ENCODE results near the gene TNFAIP8L2.
A peak's percentile ranks its signal among the peaks of the same experiment; 100 is the strongest.
"Not testable (repeated sequence)": the region's sequence is repeated elsewhere in the genome, so short reads cannot be mapped to it uniquely, and the experiment has no call there.

The TNFAIP8L2 gene

GRCh38 chr1:151146412-151147131 lies 9.9 kb upstream of the TNFAIP8L2 start, which contains the start of gene SEMA6C:
SEMA6C (minus strand) TSS chr1:151146631; CDS start chr1:151142621, 4,010 bp downstream.
- DNase-seq = peak; percentile 79

DNA sequence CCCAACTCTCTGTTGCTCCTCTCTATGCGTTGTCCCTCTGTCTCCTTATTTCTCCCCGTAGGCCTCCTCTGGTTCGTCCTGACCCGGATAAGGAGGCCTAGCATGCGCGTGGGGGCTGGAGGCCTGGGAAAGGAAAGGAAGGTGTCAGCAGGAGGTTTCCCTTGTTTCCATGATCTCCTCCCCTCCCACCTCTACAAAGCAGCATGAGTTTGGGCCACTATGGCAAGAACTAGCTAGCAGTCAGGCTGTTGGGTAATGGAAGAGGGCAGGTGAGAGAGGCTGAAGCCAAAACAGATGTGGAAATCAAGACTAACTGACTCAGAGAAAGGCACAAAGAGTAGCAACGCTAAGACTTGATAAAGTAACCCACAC lies 9.3 kb upstream of the TNFAIP8L2 start:
- no peak for DNase-seq

DNA sequence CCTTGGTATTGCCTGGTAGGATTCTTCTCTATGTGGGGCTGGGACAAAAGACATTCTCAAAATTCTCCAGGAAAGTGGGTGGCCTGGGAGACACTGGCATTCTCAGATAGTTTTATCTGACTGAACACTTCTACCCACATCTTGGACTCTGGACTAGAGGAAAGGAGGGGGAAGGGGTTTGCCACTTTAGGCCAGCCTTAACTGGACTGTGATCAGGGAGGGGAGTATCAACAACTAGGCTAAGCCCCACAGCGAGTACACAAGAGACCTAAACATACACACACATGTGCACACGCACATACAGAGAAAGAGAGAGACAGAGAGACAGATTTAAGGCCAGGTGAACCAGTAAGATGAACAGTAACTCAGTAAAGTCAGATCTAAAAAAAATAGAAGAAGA lies 8.8 kb upstream of the TNFAIP8L2 start:
- no peak for DNase-seq

DNA sequence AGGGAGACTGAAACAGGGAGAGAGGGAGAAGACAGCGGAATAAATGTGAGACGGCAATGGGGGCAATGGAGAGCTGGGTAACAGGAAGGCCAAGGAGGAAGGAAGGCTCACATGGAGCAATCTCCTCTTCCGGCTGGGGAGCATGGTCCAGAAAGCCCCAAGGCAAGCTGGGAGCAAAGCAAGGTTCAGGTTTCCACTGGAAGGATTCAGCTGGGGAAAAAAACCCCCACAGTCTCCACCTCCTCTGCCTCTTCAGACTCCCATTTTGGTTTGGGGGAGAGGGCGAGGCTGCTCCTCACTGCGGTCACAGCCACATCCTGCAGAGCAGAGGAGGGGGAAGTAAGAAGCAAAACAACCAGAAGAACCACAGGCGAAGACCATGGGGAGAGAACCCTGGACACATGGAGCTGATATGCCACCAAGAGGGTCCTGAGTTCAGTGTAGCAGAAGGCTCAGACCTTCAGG lies 650 bp downstream of the TNFAIP8L2 start:
- DNase-seq = peak; percentile 22

DNA sequence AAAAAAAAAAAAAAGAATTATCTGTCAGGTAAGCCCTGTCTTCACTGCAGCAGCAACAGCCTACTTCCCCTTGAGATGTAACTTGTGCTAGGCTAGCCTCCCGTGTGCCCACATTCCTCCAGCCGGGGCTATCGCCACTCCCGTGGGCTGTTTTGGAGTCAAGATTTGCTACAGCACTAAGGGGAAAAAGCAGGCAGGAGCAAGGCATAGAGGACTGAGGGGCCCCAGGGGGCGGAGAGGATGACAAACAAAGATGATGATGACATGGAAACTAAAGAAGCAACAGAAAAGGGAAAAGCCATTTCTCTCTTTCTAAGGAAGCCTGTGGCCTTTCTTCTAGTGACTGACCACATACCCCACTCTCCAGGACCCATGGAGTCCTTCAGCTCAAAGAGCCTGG lies 1.9 kb downstream of the TNFAIP8L2 start:
- no peak for DNase-seq

- no peak for DNase-seq
Observed at GRCh38 chr1:151158751-151159251, 2.4 kb downstream of the TNFAIP8L2 start.

DNA sequence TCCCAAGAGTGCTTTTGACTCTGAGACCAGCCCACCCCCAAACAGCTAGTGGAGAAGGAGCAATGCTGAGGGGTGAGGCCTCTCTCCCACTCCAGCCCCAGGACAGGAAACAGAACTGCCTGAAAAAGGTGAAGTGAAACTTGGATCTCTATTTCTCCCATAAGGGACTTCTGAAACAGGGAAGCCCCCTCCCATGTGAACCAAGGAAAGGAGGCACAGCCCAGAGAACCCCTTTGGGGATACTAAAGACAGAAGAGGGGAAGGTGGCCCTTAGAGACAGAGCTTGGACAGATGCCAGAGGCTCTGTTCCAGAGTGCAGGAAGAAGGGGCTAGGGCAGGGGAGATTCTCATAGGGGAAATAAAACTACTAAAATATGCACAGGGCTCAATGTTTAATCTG lies 2.9 kb downstream of the TNFAIP8L2 start:
- no peak for DNase-seq

- DNase-seq = no peak
Observed at GRCh38 chr1:151164732-151165280, 8.4 kb downstream of the TNFAIP8L2 start.

DNA sequence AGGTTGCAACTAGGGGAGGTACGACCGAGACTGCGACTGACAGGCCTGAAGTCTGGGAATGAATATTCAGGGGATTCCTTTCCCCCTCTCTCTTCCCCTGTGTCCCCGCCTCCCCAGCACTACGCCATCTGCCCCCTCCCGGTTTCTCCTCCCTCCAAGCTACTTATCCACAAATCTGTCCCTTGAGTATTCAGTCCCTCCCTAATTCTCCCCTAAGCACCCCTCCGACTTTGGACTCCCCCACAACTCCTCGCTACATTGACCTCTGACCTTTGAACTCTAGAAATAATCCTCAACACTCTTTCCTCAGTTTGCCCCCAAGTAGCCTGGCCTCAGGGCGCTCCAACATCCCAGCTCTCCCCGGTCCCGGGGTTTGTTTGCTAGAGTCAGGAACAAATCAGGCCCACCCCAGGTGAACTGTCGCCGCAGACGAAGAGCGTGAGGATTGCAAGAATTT lies 8.9 kb downstream of the TNFAIP8L2 start:
- no peak for DNase-seq

DNA sequence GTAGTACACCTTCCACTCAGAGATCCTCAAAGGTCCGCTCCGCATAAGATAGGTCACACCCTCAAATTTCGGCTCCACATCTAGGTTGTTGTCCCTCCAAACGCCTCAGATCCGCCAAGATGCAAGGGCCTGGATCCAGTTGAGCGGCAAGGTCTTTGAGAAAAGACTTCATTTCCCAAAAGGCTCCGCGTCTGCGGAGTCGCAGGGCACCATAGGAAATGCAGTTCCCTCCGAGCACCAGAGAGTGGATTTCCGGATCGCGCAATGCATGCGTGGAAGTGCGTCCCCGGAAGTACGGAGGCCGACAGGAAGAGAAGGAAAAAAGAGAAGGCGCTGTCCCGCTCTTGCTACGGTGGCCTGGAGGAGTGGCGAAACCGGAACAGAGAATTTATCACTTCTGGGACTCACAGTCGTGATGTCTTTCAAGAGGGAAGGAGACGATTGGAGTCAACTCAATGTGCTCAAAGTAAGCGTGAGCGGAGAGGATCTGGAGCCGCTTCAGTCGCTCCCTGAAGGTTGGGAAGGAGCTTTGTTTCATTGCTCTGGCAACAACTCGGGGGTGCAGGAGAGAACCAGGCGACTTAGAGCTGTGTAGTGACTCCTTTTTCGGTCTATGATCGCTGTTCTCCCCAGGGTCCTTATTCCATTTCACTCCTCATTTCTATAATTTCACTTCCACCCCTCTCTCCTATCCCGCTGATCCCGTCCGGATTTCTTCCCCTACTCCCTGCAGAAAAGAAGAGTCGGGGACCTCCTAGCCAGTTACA lies 9.5 kb downstream of the TNFAIP8L2 start, which contains the start of the genes LYSMD1 and SCNM1:
Gene LYSMD1 (minus strand): TSS at position 165 of the 767 bp plus-strand sequence. CDS start 644 bp downstream, outside the sequence.
Gene SCNM1 (plus strand): TSS at position 407 of the 767 bp plus-strand sequence. CDS start 9 bp downstream, at position 416.
- DNase-seq = peak; percentile 95

DNA sequence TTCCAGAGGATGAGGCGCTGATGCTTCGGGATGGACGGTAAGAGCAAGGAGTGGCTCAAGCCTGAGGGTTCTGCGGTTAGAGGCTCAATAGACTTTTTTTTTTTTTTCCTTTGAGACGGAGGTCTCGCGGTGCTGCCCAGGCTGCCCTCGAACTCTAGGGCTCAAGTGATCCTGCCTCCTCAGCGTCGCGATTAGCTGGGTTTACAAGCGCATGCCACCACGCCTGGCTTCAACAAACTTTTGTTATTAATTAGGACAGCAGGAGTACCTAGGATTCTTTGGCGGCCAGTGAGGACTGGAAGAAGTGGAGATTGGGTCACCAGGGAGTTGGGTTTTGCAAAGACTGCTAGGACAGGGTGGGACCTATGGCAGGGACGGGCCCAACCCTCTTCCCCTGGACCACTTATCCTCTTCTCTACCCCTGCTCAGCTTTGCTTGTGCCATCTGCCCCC lies 10.1 kb downstream of the TNFAIP8L2 start:
- DNase-seq = no peak

GRCh38 chr1:151167116-151167515 lies 10.7 kb downstream of the TNFAIP8L2 start:
- no peak for DNase-seq

DNA sequence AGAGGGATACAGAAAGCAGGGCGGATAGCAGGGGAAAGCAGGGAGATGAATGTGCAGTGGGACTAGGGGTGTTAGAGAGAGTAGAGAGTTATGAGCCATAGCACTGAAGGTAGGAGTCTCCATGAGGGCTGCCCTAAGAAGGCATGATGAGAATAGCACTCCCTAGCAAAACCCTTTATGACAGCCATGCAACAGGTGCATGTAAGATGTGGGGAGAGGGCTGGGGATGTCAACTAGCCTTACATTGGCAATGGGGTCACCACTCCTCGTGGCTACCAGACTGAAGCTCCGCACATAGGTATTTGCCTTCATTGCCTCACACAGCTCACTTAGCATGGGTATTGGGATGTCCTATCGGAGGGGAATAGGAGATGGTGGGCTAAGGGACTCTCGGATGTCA lies 14.7 kb downstream of the TNFAIP8L2 start:
- no peak for DNase-seq

DNA sequence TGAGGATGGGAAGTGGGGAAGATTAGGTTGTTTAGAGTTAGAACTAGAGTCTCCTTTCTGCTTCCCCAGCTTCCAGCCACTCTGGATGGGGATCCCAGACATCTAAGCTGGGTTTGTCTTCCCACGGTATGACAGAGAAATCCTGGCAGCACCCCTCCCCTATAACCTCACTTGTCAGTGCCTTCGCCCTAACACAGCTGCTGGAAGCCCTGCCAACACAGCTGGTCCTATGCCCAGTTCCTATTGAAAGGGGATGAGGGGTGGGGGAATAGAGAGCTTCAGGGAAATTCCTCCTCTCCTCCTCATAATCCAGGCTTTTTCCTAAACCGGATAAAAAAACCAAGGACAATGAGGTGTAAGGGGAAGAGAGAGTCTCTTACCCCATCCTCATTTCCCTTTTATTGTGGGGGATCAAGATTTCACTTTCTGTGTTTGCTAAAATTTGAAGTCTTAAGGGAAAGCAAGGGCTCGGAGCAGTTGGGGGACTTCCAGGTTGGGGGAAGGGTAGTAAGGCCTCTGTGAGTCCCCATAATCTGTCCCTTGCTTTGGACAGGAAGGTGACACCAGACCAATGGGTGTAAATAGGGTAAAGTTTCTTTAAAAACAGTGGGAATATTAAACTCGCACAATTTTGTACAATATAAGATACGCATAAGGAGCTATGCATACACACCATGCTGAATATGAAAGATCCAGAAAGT lies 18.7 kb downstream of the TNFAIP8L2 start:
- DNase-seq = no peak

GRCh38 chr1:151175863-151176262 lies 19.4 kb downstream of the TNFAIP8L2 start, which contains the start of gene TMOD4:
TMOD4 (minus strand) TSS chr1:151175981; CDS start chr1:151174875, 1,106 bp downstream.
- DNase-seq = no peak

- DNase-seq = no peak
Observed at GRCh38 chr1:151176514-151177045, 20.1 kb downstream of the TNFAIP8L2 start.

DNA sequence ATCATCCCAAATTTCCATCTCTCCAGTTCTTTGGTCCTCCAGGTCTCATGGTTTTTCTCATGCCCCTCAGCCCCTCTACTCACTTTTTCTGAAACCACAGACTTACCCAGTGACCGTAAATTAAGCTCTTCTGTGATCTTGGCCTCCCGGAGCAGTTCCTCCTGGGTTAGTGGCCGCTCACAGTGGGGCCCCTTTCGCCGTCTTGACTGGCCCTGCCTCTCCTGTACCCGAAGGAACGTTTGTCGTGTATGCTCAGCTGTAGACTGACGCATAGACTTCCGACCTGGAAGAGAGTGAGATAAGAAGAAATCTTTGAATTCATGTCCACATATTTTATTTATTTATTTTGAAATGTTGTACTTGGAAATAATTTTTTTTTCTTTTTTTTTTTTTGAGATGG lies 27.8 kb downstream of the TNFAIP8L2 start:
- no peak for DNase-seq

DNA sequence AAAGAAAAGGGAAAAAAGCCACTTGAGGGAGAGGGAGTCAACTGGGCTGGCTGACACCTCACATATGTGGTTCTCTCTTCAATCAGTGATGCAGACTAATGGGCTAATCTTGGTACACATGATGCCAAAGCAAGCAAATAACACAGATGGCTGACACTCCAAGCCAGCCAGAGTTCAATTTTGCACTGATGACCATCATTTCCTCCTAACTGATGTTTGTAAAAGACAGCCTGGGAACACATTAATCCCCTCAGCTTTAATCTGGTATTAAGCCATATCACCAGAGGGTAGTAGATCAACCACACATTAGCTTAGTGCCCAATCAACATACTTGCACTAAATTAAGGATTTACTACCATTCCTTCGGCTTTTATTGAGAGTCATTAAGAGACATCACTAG lies 30.8 kb downstream of the TNFAIP8L2 start:
- DNase-seq = no peak

- not testable (repeated sequence) for DNase-seq
Observed at GRCh38 chr1:151188667-151189066, 32.2 kb downstream of the TNFAIP8L2 start.

DNA sequence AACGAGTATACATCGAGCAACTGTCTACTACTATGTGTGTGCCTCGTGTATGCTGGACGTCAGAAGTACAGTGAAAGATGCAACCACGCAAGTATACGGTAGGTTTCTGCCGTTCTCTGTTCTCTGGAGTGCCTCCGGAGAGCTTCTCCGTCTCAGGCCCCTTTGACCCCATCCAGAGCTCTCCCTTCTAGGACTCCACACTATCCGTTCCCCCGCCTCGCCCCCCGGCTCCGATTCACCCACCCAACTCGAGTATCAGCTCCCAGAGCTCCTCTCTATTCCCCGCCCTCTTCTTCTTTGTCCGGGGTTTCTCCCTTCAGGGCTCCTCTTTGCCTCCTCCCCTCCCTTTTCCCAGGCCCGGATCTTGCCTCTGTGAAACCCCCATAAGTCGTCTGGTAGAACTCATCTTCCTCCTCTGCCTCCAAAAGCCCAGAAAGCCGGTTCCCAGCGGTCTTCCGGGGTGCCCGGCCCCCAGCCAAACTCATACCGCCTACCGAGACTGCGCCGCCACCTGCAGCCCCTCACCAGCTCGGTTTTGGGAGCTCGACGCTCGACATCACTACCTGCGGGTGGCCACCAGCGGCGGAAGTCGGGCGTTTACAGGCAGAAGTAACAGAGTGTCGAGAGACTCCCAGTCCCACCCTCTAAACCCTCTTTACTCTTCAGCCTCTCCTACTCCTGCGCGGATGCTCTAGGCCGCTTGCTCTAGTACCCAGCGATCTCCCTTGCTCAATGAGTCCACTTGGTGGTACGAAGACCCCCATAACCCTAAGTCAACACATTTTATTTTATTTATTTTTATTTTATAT lies 33.4 kb downstream of the TNFAIP8L2 start, which contains the start of gene VPS72:
Gene VPS72 (minus strand): TSS at position 561 of the 809 bp plus-strand sequence. CDS start 76 bp downstream, at position 485.
- DNase-seq = peak; percentile 75

DNA sequence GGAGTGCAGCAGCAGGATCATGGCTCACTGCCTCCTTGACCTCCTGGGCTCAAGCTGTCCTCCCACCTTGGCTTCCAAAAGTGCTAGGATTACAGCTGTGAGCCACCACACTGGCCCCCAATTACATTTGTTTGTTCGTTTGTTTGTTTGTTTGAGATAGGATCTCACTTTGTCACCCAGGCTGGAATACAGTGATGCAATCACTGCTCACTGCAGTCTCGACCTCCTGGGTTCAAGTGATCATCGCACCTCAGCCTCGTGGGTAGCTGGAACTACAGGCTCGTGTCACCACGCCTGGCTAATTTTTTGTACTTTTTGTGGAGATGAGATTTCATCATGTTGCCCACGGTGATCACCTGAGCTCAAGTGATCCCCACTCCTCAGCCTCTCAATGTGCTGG lies 35.6 kb downstream of the TNFAIP8L2 start:
- no peak for DNase-seq
